Fibroblast of skin of right quadriceps (primary cell): ENCODE results near the gene DOK3.
"Not testable (repeated sequence)": the region's sequence is repeated elsewhere in the genome, so short reads cannot be mapped to it uniquely, and the experiment has no call there.

Source experiments
- DNase-seq: peaks from one replicate; pipeline ENCODE4 v3.0.0-alpha.2; 2013

Gene DOK3

DNA sequence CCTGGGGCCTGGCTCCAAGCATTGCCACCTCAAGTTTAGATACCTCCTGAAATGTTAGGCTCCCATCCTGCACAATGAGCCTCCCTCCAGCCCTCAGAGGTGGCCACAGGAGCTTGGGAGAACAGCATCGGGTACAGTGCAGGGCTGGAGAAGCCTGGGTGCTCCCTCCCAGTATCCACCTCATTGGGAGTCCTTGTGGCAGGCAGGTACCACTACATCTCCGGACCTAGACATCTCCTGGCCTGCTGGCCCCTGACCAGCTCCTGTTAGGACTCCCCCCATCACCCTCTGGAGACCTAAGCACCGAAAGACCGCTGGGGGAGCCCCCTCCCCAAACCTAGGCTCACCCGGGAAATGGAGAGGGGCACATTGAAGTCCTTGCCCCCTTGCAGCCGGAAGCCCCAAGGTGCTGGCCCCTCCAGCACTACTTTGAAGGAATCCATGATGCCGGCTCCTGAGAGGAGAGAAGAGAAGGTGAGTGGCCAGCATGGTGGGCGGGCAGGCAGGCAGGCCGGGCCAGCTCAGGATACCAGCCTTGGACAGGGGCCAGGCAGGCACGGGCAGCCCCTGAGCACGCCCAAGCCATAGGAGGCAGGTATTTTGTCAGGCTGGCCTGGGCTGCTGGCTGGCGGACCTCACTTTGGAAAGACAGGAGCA, 13.4 kb downstream of the DOK3 start:
- peak; percentile 72 for DNase-seq

- DNase-seq = peak; percentile 91
Observed at GRCh38 chr5:177495243-177496060, 14.2 kb downstream of the DOK3 start.

GRCh38 chr5:177494346-177495195, 15.1 kb downstream of the DOK3 start:
- peak; percentile 94 for DNase-seq

- no peak for DNase-seq
Observed at GRCh38 chr5:177493795-177494345, 15.8 kb downstream of the DOK3 start.

DNA sequence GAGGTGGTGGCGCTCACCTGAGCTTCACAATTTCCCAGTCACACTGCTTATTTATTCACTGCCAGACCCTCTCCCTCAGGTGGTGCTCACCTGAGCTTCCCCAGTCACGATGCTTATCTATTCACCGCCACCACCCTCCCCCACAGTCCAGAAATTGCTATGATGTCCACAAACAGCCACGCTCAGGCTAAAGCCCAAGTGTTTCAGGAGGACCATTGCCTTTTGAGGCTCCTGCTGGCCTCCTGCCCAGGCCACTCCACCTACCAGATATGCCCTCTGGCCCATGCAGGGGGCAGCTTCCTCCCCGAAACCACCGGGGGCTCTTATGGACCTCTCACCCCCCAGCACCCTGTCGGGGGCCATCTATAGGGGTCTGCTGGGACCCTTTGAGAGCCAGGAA, 16.8 kb downstream of the DOK3 start:
- no peak for DNase-seq

DNA sequence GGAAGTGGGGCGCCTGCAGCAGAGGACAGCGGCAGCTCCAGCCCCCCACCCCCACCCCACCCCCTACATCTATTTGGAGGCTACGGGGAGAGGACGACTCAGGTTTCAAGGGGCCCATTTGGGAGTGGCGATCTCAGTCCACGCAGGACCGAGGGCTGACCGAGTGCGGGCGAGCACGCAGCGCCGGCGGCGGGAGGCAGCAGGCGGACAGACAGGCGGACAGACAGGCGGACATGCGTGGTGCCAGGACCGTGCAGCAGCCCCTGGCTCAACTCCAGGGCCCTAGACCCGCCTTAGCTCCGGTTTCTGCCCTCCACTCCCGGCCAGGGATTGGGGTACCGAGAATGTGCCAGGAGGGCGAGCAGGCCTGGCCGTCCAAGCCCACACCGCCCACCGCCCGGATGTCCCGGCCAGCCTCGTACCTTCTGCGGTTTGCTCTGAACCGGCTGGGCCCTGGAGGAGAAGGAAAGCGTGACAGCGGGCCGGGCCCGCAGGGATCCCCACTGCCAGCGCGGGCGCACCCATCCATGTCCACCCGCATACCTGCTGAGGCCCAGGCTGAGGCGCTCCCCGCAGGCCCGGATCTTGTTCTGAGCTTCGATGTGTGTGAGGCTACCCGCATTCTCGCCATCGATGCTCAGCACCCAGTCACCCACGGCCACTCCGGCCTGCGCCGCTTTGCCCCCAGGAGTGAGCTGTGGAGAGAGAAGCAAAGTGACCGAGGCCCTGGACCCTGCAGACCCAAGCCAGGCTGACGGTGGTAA, 17.5 kb downstream of the DOK3 start:
- DNase-seq = no peak

GRCh38 chr5:177491429-177491945, 18.1 kb downstream of the DOK3 start:
- no peak for DNase-seq

DNA sequence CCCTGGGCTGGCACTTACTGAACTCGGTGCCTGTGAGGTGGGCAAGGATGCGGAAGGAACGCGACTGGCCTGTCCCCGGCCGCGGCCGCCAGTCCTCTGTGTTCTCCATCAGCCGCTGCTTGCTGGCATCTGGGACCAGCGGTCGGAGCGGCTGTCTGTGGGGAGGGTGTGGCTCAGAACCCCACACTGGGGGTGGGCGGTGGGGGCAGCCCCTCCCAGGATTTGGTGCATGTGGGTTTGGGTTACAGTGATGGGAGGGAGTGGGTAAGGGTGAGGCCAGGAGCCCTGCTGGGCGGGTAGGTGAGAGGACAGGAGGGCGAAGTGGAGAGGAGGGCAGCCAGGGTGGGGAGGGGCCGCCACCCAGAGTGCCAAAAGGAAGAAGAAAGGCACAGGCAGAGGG, 18.6 kb downstream of the DOK3 start:
- no peak for DNase-seq

- DNase-seq = no peak
Observed at GRCh38 chr5:177490311-177490991, 19.2 kb downstream of the DOK3 start.

DNA sequence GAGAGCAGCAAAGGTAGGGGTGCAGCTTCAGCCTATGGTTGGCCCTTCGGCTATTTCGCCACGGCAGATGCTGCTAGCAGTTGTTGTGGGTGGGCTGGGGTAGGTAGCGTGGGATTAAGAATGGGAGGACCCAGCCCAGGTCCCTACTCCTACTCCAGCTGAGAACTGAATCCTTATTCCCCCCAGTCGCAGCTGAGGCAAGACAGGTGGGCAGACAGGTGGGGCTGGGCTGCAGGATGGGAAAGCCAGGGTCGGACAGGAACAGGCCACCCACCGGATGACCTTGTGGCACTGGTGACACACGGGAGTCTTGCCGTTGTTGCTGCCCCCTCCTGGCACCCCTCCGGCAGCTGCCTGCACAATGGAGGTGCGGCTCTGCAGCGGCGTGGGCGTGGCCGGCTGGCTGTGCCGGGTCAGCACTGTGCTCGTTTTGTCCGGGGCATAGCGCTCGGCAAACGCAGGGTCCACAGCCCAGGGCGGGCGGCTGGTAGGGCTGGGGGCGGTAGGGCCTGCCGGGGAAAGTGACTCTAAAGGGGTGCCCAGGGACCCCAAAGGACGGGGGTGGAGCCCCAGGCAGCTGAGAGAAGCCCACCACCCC, 20.4 kb downstream of the DOK3 start:
- no peak for DNase-seq

- no peak for DNase-seq
Observed at GRCh38 chr5:177487975-177488374, 21.7 kb downstream of the DOK3 start.

DNA sequence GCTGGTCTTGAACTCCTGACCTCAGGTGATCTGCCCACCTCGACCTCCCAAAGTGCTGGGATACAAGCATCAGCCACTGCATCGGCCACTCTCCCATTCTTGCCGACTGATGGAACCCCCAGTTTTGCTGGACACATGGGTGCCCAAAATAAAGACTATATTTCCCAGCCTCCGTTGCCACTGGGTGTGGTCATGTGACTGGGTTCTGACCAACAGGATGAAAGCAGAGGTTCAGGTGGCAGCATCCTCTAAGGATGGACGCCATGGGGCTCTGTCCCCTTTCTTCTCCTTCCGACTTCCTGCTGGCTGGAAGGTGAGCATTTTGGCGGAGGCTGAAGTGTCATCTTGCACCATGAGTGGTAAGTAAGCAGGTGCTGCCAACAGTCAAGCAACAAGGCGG, 22.5 kb downstream of the DOK3 start:
- DNase-seq = no peak

DNA sequence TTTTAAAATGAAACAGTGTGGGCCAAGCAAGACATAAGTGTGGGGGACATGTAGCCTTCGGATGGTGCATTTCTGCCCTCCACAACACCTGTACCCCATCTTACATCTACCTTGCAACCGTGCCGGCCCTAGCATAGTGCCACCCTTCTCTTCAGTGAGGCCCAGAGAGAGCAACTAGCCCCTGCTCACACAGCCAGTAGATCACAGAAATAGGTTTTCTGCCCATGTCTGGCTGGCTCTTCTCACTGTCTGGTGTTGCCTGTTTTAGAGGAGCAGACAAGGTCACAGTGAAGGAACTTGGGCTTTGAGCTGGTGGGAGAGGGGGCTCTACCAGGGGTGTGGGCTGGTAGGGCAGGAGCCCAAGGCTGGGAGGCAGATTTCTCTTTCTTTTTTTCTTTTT, 23.4 kb downstream of the DOK3 start:
- no peak for DNase-seq

DNA sequence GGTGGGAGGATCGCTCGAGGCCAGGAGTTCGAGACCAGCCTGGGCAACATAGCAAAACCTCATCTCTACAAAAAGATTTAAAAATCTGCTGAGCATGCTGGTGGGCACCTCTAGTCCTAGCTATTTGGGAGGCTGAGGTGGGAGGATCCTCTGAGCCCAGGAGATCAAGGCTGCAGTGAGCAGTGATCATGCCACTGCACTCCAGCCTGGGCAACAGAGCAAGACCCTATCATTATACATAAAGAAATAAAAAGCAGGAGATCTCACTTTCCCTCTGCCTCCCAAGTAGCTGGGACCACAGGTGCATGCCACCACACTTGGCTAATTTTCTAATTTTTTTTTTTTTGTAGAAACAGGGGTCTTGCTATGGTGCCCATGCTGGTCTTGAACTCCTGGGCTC, 23.9 kb downstream of the DOK3 start:
- DNase-seq = not testable (repeated sequence)

DNA sequence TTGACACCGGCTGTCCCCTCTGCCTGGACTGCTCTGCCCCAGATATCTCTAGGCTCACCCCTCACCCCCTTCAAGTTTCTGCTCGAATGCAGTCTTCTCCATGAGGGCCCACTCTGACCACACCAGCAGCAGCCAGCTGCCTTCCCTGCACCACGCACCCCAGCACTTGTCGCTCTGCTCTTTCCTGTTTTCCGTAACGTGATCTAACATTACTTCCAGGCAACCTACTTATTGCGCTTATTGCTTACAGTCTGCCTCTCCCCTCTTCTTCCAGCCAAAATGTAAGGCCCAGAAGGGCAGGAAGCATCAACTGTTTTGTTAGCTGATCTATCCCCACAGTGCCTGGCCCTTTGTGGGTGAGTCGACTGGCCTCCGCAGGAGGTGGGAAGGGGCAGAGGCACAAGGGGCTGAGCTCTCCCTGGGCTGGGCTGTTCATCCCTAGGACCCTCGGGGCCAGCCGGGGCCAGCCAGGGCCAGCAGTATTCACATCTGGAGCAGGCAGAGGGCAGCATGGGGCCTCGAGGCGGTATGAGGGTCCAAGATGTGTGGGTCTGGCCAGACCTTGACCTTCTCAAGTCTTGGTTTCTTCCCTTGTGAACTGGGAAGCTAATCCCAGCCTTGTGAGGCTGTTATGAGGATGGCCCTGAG, 24.6 kb downstream of the DOK3 start:
- no peak for DNase-seq

DNA sequence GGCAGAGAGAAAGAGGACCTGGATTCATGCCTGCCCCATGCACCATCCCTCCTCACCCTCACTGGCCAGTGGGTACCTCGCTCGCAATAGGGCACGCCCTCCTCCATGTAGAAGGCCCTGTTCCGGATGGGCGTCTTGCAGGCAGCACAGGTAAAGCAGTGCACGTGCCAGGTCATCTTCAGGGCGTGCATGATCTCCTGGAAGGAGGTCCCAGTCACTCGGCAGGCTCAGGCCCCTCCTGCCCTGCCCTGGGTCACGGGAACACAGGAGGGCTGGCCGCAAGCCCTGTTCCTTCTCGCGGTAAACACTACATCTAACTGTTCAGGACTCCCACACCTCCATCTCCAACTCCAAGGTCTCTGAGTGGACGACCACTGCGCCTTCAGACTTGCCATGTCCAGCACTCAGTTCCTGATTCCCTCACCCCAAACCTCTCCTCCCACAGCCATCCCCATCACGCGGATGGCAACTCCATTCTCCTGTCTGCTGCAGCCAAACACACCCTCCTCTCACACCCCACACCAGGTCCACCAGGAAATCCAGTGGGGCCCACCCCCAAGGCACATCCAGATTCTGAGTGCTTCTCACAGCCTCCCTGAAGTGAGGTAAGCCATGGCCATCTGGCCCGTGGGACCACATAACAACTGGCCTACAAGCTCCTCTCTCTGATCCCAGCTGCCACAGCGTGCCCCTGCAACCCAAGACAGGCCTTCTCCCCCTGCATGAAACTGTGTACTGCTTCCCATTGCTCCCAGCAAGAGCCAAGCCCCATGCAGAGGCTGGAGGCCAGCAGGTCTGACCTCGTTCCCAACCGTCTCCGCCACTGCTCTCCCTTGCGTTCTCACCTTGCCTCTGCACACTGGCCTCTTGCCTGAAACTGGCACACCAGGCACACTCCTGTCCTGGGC, 25.4 kb downstream of the DOK3 start:
- no peak for DNase-seq

DNA sequence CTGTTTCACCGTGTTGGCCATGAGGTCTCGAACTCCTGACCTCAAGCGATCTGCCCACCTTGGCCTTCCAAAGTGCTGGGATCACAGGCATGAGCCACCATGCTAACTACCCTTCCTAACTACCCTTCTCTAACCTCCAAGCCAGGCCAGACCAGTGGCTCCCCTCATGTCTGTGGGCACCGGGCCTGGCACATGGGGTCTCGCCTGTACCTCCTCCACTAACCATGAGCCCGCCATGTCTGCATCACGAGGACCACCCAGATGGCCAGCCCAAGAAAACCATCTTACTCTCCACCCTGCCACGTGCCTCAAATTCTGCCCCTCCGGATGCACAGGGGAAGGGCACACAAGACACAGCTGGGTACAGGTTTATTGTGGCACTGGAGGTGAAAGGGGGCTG, 26.6 kb downstream of the DOK3 start:
- DNase-seq = no peak

GRCh38 chr5:177482359-177482795, 27.2 kb downstream of the DOK3 start:
- DNase-seq = no peak

- peak; percentile 32 for DNase-seq
Observed at GRCh38 chr5:177479774-177480173, 29.9 kb downstream of the DOK3 start.
